Measurements from ENCODE around the gene NOXRED1. TPM values are rescaled to one million over a fixed set of nuclear protein-coding genes. Genes with fewer than 3 reads are reported as not detected.
"Not testable (repeated sequence)": the region's sequence is repeated elsewhere in the genome, so short reads cannot be mapped to it uniquely, and the experiment has no call there.

The NOXRED1 gene
- total RNA-seq, 1 experiment from 2014 or later, result 2.0 TPM

DNA sequence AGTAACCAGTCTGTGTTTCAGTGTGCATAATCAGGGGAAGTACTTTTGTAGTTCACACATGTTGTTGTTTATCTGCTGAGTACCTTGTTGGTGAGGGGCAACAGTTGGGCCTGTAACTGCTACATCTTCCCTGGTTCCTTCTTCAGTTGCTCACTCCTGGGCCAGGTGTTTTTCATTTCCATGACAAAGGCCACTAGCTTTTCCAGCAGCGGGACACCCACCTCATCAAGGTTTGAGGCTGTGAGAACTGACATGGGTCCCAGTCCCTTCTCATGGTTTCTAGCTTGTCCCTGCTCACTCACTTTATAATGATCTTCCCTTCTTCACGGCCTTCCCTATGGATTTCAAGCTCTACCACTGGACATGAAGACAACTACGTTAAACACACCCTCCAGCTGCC, 1.5 kb upstream of the NOXRED1 start:
- intact Hi-C loops (cut with micrococcal nuclease; ENCODE audit: unreplicated experiment), result no loop called here
- DNase-seq, result no peak
- Histone ChIP-seq H3K36me3 (ENCODE audit: low read depth) (peaks cover 35% of the 10 kb centered on the region; the same call in 1 of the 2 replicates), H2AFZ (no peak overlapping the region), H3K79me2 (ENCODE audit: low read depth) (no peaks in the 10 kb centered on the region), H3F3A (ENCODE audit: insufficient read depth, low read depth) (0 out of 2 replicates have a peak, but pooled peaks cover 8% of the 10 kb centered on the region), H4K20me1 (ENCODE audit: insufficient read depth) (no peaks in the 10 kb centered on the region), H3K27me3 (ENCODE audit: insufficient read depth, low read depth) (no peaks in the 10 kb centered on the region), H3K9me2 (ENCODE audit: insufficient read depth) (no peaks in the 10 kb centered on the region), H3K27ac (no peak overlapping the region), H3K4me1 (replicated peaks; ENCODE audit: insufficient read depth) (no peaks in the 10 kb centered on the region), H3K4me3 (no peak overlapping the region), H3K4me2 (no peak overlapping the region), H3K9me3 (ENCODE audit: insufficient read depth, low read depth) (peaks cover under 1% of the 10 kb centered on the region; the same call in 1 of the 2 replicates)
- no TSS peak for BruUV-seq (replicated peaks)
- ChIA-PET POLR2A (ENCODE audit: unreplicated experiment) (no interaction called here), CTCF (no interaction called here)
- TF ChIP-seq CTCF (conservative IDR thresholded peaks at IDR 0.05) (no peak), EZH2 (IDR thresholded peaks at IDR 0.05; ENCODE audit: low read depth) (no peak)

- Histone ChIP-seq H3K9me3 (ENCODE audit: insufficient read depth, low read depth) (peaks cover 5% of the 10 kb centered on the region; the same call in 1 of the 2 replicates), H3K27ac (no peak overlapping the region), H4K20me1 (ENCODE audit: insufficient read depth) (no peaks in the 10 kb centered on the region), H3K9me2 (ENCODE audit: insufficient read depth) (no peaks in the 10 kb centered on the region), H3K4me1 (replicated peaks; ENCODE audit: insufficient read depth) (no peaks in the 10 kb centered on the region), H2AFZ (no peak overlapping the region), H3K27me3 (ENCODE audit: insufficient read depth, low read depth) (no peaks in the 10 kb centered on the region), H3K36me3 (ENCODE audit: low read depth) (0 out of 2 replicates have a peak, but pooled peaks cover 6% of the 10 kb centered on the region), H3F3A (ENCODE audit: insufficient read depth, low read depth) (0 out of 2 replicates have a peak, but pooled peaks cover 8% of the 10 kb centered on the region), H3K79me2 (ENCODE audit: low read depth) (no peaks in the 10 kb centered on the region), H3K4me2 (no peak overlapping the region), H3K4me3 (no peak overlapping the region)
- CTCF ChIA-PET, result no interaction called here
- BruUV-seq (replicated peaks), result no TSS peak
- DNase-seq, result peak in 1 of 2 experiments; percentile 45
- POLR2A ChIA-PET (ENCODE audit: unreplicated experiment), result interaction anchor here (0.6 kb wide), 1 partner anchor 50 kb away, joined by 5 read pairs; no protein-coding TSS in a partner anchor
- no peak for TF ChIP-seq CTCF (conservative IDR thresholded peaks at IDR 0.05)
- TF ChIP-seq EZH2 (IDR thresholded peaks at IDR 0.05; ENCODE audit: low read depth), result no peak
- intact Hi-C loops (cut with micrococcal nuclease; ENCODE audit: unreplicated experiment), result no loop called here
These were observed 2.1 kb downstream of the NOXRED1 start for GRCh38 chr14:77421201-77421600.

DNA sequence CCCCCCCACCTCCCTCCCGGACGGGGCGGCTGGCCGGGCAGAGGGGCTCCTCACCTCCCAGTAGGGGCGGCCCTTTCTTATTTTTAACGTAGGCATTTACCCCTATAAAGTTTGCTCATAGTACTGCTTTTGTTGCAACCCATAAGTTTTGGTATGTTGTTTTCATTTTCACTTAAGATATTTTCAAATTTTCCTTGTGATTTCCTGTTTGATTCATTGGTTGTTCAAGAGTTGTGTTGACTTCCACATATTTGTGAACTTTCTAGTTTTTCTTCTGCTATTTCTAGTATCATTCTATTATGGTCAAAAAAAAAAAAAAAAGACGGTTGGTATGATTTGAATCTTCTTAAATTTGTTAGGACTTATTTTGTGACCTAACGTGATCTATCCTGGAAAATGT, 6.5 kb downstream of the NOXRED1 start:
- H3K27me3 ChIP-seq (ENCODE audit: insufficient read depth, low read depth), result no peaks in the 10 kb centered on the region
- H3K36me3 ChIP-seq (ENCODE audit: low read depth), result no peaks in the 10 kb centered on the region
- no peak overlapping the region for H3K4me2 ChIP-seq
- H3K4me3 ChIP-seq, result no peak overlapping the region
- H3K9me3 ChIP-seq (ENCODE audit: insufficient read depth, low read depth), result peaks cover 5% of the 10 kb centered on the region; the same call in 1 of the 2 replicates
- no peaks in the 10 kb centered on the region for H3K4me1 ChIP-seq (replicated peaks; ENCODE audit: insufficient read depth)
- H3F3A ChIP-seq (ENCODE audit: insufficient read depth, low read depth), result 0 out of 2 replicates have a peak, but pooled peaks cover 5% of the 10 kb centered on the region
- H3K79me2 ChIP-seq (ENCODE audit: low read depth), result no peaks in the 10 kb centered on the region
- intact Hi-C loops (cut with micrococcal nuclease; ENCODE audit: unreplicated experiment), result no loop called here
- H3K27ac ChIP-seq, result no peak overlapping the region
- H3K9me2 ChIP-seq (ENCODE audit: insufficient read depth), result no peaks in the 10 kb centered on the region
- ChIA-PET POLR2A (ENCODE audit: unreplicated experiment) (no interaction called here), CTCF (no interaction called here)
- BruUV-seq (replicated peaks), result no TSS peak
- DNase-seq, result no peak
- no peaks in the 10 kb centered on the region for H4K20me1 ChIP-seq (ENCODE audit: insufficient read depth)
- no peak for TF ChIP-seq EZH2 (IDR thresholded peaks at IDR 0.05; ENCODE audit: low read depth)
- TF ChIP-seq CTCF (conservative IDR thresholded peaks at IDR 0.05), result no peak
- no peak overlapping the region for H2AFZ ChIP-seq

GRCh38 chr14:77416098-77416497, 7.2 kb downstream of the NOXRED1 start:
- H3K27ac ChIP-seq; CTCF ChIA-PET; H2AFZ ChIP-seq; H4K20me1 ChIP-seq (ENCODE audit: insufficient read depth); H3K9me3 ChIP-seq (ENCODE audit: insufficient read depth, low read depth); H3K4me1 ChIP-seq (replicated peaks; ENCODE audit: insufficient read depth); intact Hi-C loops (cut with micrococcal nuclease; ENCODE audit: unreplicated experiment); H3K4me3 ChIP-seq; H3K27me3 ChIP-seq (ENCODE audit: insufficient read depth, low read depth); BruUV-seq (replicated peaks); H3K9me2 ChIP-seq (ENCODE audit: insufficient read depth); DNase-seq; H3K79me2 ChIP-seq (ENCODE audit: low read depth); H3K4me2 ChIP-seq; H3F3A ChIP-seq (ENCODE audit: insufficient read depth, low read depth); H3K36me3 ChIP-seq (ENCODE audit: low read depth): not testable (repeated sequence)
- POLR2A ChIA-PET (ENCODE audit: unreplicated experiment), result interaction anchor here (0.5 kb wide), 1 partner anchor 272 kb away, joined by 4 read pairs; no protein-coding TSS in a partner anchor

DNA sequence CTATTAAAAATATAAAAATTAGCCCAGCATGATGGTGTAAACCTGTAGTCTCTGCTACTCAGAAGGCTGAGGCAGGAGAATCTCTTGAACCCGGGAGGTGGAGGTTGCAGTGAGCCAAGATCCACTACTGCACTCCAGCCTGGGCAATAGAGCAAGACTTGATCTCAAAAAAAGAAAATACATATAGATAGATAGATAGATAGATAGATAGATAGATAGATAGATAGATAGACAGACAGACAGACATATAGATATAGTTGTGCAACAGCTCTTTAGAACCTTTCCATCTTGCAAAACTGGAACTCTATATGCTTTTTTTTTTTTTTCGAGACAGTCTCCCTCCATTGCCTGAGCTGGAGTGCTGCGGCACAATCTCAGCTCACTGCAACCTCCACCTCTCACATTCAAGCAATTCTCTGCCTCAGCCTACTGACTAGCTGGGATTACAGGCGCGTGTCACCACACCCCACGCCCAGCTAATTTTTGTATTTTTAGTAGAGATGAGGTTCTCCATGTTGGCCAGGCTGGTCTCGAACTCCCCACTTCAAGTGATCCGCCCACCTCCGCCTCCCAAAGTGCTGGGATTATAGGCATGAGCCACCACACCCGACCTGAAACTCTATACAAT, 7.8 kb downstream of the NOXRED1 start:
- H3K4me3 ChIP-seq; H3K27me3 ChIP-seq (ENCODE audit: insufficient read depth, low read depth); H3K4me2 ChIP-seq; H3F3A ChIP-seq (ENCODE audit: insufficient read depth, low read depth); H3K27ac ChIP-seq; H3K4me1 ChIP-seq (replicated peaks; ENCODE audit: insufficient read depth); H3K9me3 ChIP-seq (ENCODE audit: insufficient read depth, low read depth); CTCF ChIA-PET; H4K20me1 ChIP-seq (ENCODE audit: insufficient read depth); DNase-seq; H3K36me3 ChIP-seq (ENCODE audit: low read depth); H3K9me2 ChIP-seq (ENCODE audit: insufficient read depth); intact Hi-C loops (cut with micrococcal nuclease; ENCODE audit: unreplicated experiment); BruUV-seq (replicated peaks); H2AFZ ChIP-seq; H3K79me2 ChIP-seq (ENCODE audit: low read depth): not testable (repeated sequence)
- POLR2A ChIA-PET (ENCODE audit: unreplicated experiment), result interaction anchor here (0.5 kb wide), 1 partner anchor 272 kb away, joined by 4 read pairs; no protein-coding TSS in a partner anchor

All from PC-9 (cell line).